Peyer's patch (tissue), 4 donors: ENCODE data around the gene WDR7.

ENCODE experiments used
- CTCF ChIP-seq, 6 experiments: fragments of 450-650 bp in 4 of 6; fragments of 200-600 bp in 2 of 6; sonication (generic) in 1 of 6; IDR thresholded peaks; one replicate each; pipeline ENCODE4 v1.5.1; 2017 to 2019; ENCODE audit warnings: antibody characterized with exemption in 6 of 6, mild to moderate bottlenecking in 3 of 6, moderate library complexity in 1 of 6
- POLR2A ChIP-seq, 2 donors: fragments of 450-650 bp; IDR thresholded peaks; one replicate each; pipeline ENCODE4 v1.5.1; 2017; ENCODE audit warnings: antibody characterized with exemption in 2 of 2, mild to moderate bottlenecking in 2 of 2, moderate library complexity in 2 of 2

DNA sequence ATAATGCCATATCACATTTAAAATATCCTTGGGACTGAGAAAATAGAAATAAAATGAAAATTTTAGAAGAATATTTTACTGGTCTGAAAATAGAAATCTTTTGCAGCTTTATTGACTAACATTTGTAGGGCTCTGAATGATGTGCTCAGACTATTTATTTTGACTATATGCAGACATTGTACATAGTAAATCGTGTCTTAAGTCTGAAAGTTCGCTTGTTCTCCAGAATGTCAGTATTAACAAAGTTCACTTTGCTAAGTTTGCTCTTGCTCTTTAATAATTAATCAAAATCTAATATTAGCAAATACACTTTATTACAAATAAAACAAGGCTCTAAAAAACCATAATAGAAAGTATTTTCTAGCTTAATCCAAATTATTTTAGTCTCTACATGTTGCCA, 219.8 kb downstream of the WDR7 start:
- TF ChIP-seq CTCF (IDR thresholded peaks at IDR 0.05) = no peak
- no peak for TF ChIP-seq POLR2A (IDR thresholded peaks at IDR 0.05)
